ENCODE results near the gene CWC22. TPM values are rescaled to one million over a fixed set of nuclear protein-coding genes. Genes with fewer than 3 reads are reported as not detected.

The CWC22 gene
- total RNA-seq, 3 donors from 2014 or later = 23.0 to 28.1 (median 23.9) TPM

DNA sequence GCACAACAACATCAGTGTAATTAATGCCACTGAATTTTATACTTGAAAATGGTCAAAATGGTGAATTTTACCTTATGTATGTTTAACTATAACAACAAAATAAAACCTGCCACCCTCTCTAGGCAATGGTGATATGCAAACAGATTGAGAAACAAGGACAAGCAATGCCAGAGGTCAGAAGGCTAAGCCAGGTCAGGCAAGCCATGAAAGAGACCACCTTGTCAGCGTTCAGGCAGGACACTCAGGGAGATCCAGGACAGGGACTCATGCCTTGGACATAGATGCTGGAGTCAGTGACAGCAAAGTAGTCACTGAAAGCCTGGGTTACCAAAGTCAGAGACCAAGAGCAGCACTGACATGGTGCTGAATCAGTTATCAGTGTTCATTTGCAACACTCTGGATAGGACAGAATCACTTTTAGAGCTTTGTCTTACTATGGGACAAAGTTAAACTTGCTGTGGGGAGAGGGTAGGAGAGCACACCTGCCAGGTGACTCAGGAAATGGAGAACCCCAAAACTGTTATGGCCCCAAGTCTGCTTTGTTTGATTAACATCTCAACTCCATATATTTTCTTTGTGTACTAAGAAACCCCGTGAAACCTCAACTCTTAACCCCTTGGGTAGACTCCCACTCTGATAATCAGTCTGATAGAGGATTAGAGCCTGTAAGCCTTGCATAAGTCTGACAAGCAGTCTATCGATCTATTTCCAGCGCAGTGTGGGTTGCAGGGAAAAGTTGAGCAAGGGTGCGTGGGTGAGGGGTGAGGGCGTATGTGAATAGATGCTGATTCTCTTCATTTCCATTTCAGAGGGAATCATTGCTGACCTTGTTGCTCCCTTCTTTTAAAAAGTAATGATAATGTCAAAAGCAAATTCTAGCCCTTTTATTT lies 97.0 kb downstream of the CWC22 start:
- no peak for DNase-seq (ENCODE audit: low spot score in 2 of 2)
- Histone ChIP-seq H3K4me1 (no peaks in the 10 kb centered on the region), H3K36me3 (no peaks in the 10 kb centered on the region), H3K9me3 (no peaks in the 10 kb centered on the region), H3K4me3 (no peak overlapping the region), H3K27ac (no peak overlapping the region), H3K27me3 (no peaks in the 10 kb centered on the region)
- TF ChIP-seq POLR2A (IDR thresholded peaks at IDR 0.05) (no peak), CTCF (IDR thresholded peaks at IDR 0.05) (no peak), POLR2AphosphoS5 (IDR thresholded peaks at IDR 0.05) (no peak)
- intact Hi-C loops (cut with DNase I; ENCODE audit: low total_unique reads) = no loop called here

DNA sequence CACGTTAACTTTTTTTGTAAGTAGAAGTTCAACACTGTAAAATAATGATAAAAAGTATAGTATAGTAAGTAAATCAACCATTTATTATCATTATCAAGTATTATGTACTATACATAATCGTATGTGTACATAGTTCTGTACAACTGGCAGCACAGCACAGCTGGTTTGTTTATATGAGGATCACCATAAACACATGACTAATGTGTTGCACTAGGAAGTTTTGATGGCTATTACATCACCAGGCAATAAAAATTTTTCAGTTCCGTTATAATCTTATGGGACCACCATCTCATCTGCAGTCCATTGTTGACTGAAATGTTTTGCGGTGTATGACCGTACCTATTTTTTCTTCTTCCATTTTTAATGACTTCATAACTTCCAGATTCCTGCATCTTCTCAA lies 106.4 kb downstream of the CWC22 start:
- DNase-seq (ENCODE audit: low spot score in 2 of 2) = no peak
- intact Hi-C loops (cut with DNase I; ENCODE audit: low total_unique reads) = no loop called here
- Histone ChIP-seq H3K4me3 (no peak overlapping the region), H3K4me1 (no peaks in the 10 kb centered on the region), H3K36me3 (no peaks in the 10 kb centered on the region), H3K27me3 (no peaks in the 10 kb centered on the region), H3K9me3 (peaks cover 0 to 14% of the 10 kb centered on the region in 2 donors), H3K27ac (no peak overlapping the region)
- TF ChIP-seq CTCF (IDR thresholded peaks at IDR 0.05) = no peak
- no peak for TF ChIP-seq POLR2AphosphoS5 (IDR thresholded peaks at IDR 0.05)
- TF ChIP-seq POLR2A (IDR thresholded peaks at IDR 0.05) = no peak

DNA sequence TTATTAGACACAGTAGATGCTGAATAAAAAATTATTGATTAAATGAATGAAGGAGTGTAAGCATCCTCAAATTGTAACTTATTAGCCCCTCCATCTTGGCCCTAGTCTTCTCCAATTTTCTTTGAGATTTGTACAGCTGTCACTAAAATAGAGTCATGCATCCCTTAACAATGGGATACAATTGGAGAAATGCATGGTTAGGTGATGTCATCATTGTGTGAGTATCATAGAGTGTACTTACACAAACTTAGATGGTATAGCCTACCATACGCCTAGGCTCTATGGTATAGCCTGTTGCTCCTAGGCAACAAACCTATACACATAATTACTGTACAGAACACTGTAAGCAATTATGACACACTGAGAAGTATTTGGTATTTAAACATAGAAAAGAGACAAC lies 107.4 kb downstream of the CWC22 start:
- Histone ChIP-seq H3K9me3 (peaks cover 0 to 14% of the 10 kb centered on the region in 2 donors), H3K27me3 (no peaks in the 10 kb centered on the region), H3K4me1 (no peaks in the 10 kb centered on the region), H3K27ac (no peak overlapping the region), H3K36me3 (no peaks in the 10 kb centered on the region), H3K4me3 (no peak overlapping the region)
- no peak for DNase-seq (ENCODE audit: low spot score in 2 of 2)
- TF ChIP-seq POLR2A (IDR thresholded peaks at IDR 0.05) (no peak), POLR2AphosphoS5 (IDR thresholded peaks at IDR 0.05) (no peak), CTCF (IDR thresholded peaks at IDR 0.05) (no peak)
- intact Hi-C loops (cut with DNase I; ENCODE audit: low total_unique reads) = no loop called here

DNA sequence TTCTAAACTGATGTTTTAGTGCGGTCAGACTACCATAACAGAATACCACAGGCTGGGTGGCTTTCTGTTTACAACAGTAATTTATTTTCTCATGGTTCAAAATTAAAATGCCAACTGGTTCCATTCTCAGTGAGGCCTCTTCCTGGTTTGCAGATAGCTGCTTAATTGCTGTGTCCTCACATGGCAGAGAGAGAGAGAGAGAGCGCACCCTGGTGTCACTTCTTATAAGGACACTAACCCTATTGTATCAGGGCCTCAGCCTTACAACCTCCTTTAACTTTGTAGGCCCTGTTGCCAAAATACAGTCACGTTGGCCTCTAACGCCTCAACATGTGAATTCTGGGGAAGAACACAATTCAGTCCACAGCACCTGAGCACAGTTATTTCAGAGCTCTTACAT lies 108.2 kb downstream of the CWC22 start:
- DNase-seq (ENCODE audit: low spot score in 2 of 2) = no peak
- TF ChIP-seq CTCF (IDR thresholded peaks at IDR 0.05) (no peak), POLR2AphosphoS5 (IDR thresholded peaks at IDR 0.05) (no peak), POLR2A (IDR thresholded peaks at IDR 0.05) (no peak)
- intact Hi-C loops (cut with DNase I; ENCODE audit: low total_unique reads) = no loop called here

More for the DNA sequence above, 108.2 kb downstream of the CWC22 start:
- Histone ChIP-seq H3K36me3 (no peaks in the 10 kb centered on the region), H3K9me3 (peaks cover 0 to 11% of the 10 kb centered on the region in 2 donors), H3K27ac (no peak overlapping the region), H3K4me1 (no peaks in the 10 kb centered on the region), H3K27me3 (no peaks in the 10 kb centered on the region), H3K4me3 (no peak overlapping the region)

Other genes starting within 250 kb of the CWC22 start
- 1 to 10 TPM; 3.4 to 8.8 (median 4.5) TPM for gene ZNF385B, start 145.7 kb downstream of the CWC22 start, total RNA-seq

Data from breast epithelium (tissue), 4 donors.